Keratinocyte (primary cell): ENCODE measurements around the gene NXPE4. TPM values are rescaled to one million over a fixed set of nuclear protein-coding genes. Genes with fewer than 3 reads are reported as not detected.

Experiments used
- DNase-seq: peaks from one replicate; pipeline ENCODE4 v3.0.0-alpha.2; 2011; ENCODE audit warnings: low read depth, missing footprints, low spot score
- FAIRE-seq: peaks from 2 replicates; lab custom pipeline; 2011; peaks lifted over from hg19 to GRCh38; lab: Jason Lieb, UNC
- H2AFZ ChIP-seq: 2 replicates; pipeline ENCODE4 v1.6.0; 2012; ENCODE audit warnings: low read length, control low read depth, inconsistent platforms; ENCODE audit not compliant: control insufficient read depth
- H3K27ac ChIP-seq: 2 replicates; pipeline ENCODE4 v1.5.1; 2011; ENCODE audit warnings: low read length; ENCODE audit not compliant: control insufficient read depth, insufficient read depth
- H3K27me3 ChIP-seq: 3 replicates; pipeline ENCODE4 v1.6.0; 2011; ENCODE audit warnings: low read length; ENCODE audit not compliant: control insufficient read depth, insufficient read depth; ENCODE audit errors: extremely low read depth
- H3K36me3 ChIP-seq, 2 experiments: 2 replicates in 1 of 2; 3 replicates in 1 of 2; pipeline ENCODE4 v1.5.1; 2011; ENCODE audit warnings: low read length in 2 of 2, mild to moderate bottlenecking in 1 of 2; ENCODE audit not compliant: control insufficient read depth in 2 of 2, insufficient read depth in 2 of 2; ENCODE audit errors: extremely low read depth in 1 of 2
- H3K4me1 ChIP-seq: 3 replicates; pipeline ENCODE4 v1.5.1; 2011; ENCODE audit warnings: low read length; ENCODE audit not compliant: control insufficient read depth, insufficient read depth; ENCODE audit errors: extremely low read depth
- H3K4me2 ChIP-seq: 3 replicates; pipeline ENCODE4 v1.6.0; 2011; ENCODE audit warnings: low read depth, low read length; ENCODE audit not compliant: control insufficient read depth, insufficient read depth; ENCODE audit errors: extremely low read depth
- H3K4me3 ChIP-seq, 3 experiments: fragments of 200-600 bp in 1 of 3; sonication (generic) in 1 of 3; 2 replicates in 2 of 3; 3 replicates in 1 of 3; pipeline ENCODE4 v1.5.1; 2011 to 2016; ENCODE audit warnings: low read length in 3 of 3, mild to moderate bottlenecking in 3 of 3, control low read depth in 2 of 3, inconsistent platforms in 1 of 3, low read depth in 1 of 3, mixed read lengths in 1 of 3, mixed run types in 1 of 3, moderate library complexity in 1 of 3; ENCODE audit not compliant: control insufficient read depth in 2 of 3, insufficient read depth in 2 of 3; ENCODE audit errors: extremely low read depth in 1 of 3
- H3K79me2 ChIP-seq: 2 replicates; pipeline ENCODE4 v1.6.0; 2012; ENCODE audit warnings: low read length; ENCODE audit not compliant: control insufficient read depth, insufficient read depth
- H3K9ac ChIP-seq: 3 replicates; pipeline ENCODE4 v1.6.0; 2011; ENCODE audit warnings: low read length; ENCODE audit not compliant: control insufficient read depth, insufficient read depth; ENCODE audit errors: extremely low read depth
- H3K9me1 ChIP-seq: 3 replicates; pipeline ENCODE4 v1.6.0; 2011; ENCODE audit warnings: low read length; ENCODE audit not compliant: control insufficient read depth, insufficient read depth; ENCODE audit errors: extremely low read depth
- H3K9me3 ChIP-seq: 2 replicates; pipeline ENCODE4 v1.5.1; 2012; ENCODE audit warnings: low read depth, low read length; ENCODE audit not compliant: control insufficient read depth
- H4K20me1 ChIP-seq: 3 replicates; pipeline ENCODE4 v1.6.0; 2011; ENCODE audit warnings: low read length; ENCODE audit not compliant: control insufficient read depth, insufficient read depth; ENCODE audit errors: extremely low read depth
- CTCF ChIP-seq, 3 experiments: IDR thresholded peaks in 1 of 3; conservative IDR thresholded peaks in 1 of 3; optimal IDR thresholded peaks in 1 of 3; 2 replicates in 2 of 3; 3 replicates in 1 of 3; pipeline versions ENCODE3 to v1.5.1; 2011; ENCODE audit warnings: low read length in 3 of 3, mild to moderate bottlenecking in 3 of 3, moderate library complexity in 2 of 3, control low read depth in 1 of 3, inconsistent platforms in 1 of 3; ENCODE audit not compliant: insufficient read depth in 2 of 3; ENCODE audit errors: extremely low read depth in 1 of 3
- EZH2 ChIP-seq: IDR thresholded peaks from one replicate; pipeline ENCODE4 v1.6.1; 2012; ENCODE audit warnings: inconsistent platforms, mild to moderate bottlenecking, low read length, moderate library complexity
- dilution Hi-C: fragments of 300-500 bp; cut with MboI; formaldehyde crosslinking; loops from one replicate; pipeline ENCODE4 v1.7.0; 2020; ENCODE audit warnings: low sequenced_read_pairs; ENCODE audit not compliant: extremely low pct_ligation_motif_present
- polyA plus RNA-seq, 5 experiments: library from polyadenylated mRNA; depleted of rRNA in 3 of 5; stranded (reverse) in 3 of 5; stranded (forward) in 1 of 5; unstranded in 1 of 5; fragments of >200 nt; gene quantifications; 1 replicate in 1 of 5; 2 replicates in 3 of 5; 3 replicates in 1 of 5; pipeline versions ENCODE4 v1.2.1 to v1.2.3, GENCODE V29; 2011 to 2012; ENCODE audit warnings: missing spikeins in 2 of 5, low read depth in 1 of 5, low replicate concordance in 1 of 5

The NXPE4 gene
- polyA plus RNA-seq, 1 donor (not counting 4 experiments of a cell fraction or from before 2014, with no cell fraction given), result not detected

- Histone ChIP-seq H3K9ac (no peak overlapping the region), H3K36me3 (no peaks in the 10 kb centered on the region), H2AFZ (no peak overlapping the region), H3K4me1 (no peaks in the 10 kb centered on the region), H3K4me2 (no peak overlapping the region), H3K27me3 (no peaks in the 10 kb centered on the region), H3K4me3 (no peak overlapping the region), H3K79me2 (no peaks in the 10 kb centered on the region), H4K20me1 (no peaks in the 10 kb centered on the region), H3K9me3 (peaks cover 3% of the 10 kb centered on the region), H3K9me1 (no peaks in the 10 kb centered on the region), H3K27ac (no peak overlapping the region)
- DNase-seq (no peak), FAIRE-seq (no peak)
- dilution Hi-C loops, result no loop called here
- no peak for TF ChIP-seq EZH2
- no peak for TF ChIP-seq CTCF (optimal IDR thresholded peaks at IDR 0.05 in 1 of 3, IDR thresholded peaks at IDR 0.05 in 1 of 3, conservative IDR thresholded peaks at IDR 0.05 in 1 of 3; ENCODE audit: extremely low read depth in 1 of 3, insufficient read depth in 2 of 3, low read length in 3 of 3)
Observed at GRCh38 chr11:114606003-114606801, 10.6 kb upstream of the NXPE4 start.

GRCh38 chr11:114605370-114605769 lies 9.8 kb upstream of the NXPE4 start:
- no peaks in the 10 kb centered on the region for H3K79me2 ChIP-seq
- no peak overlapping the region for H2AFZ ChIP-seq
- no peak overlapping the region for H3K4me3 ChIP-seq
- dilution Hi-C loops, result no loop called here
- TF ChIP-seq CTCF (optimal IDR thresholded peaks at IDR 0.05 in 1 of 3, IDR thresholded peaks at IDR 0.05 in 1 of 3, conservative IDR thresholded peaks at IDR 0.05 in 1 of 3; ENCODE audit: extremely low read depth in 1 of 3, insufficient read depth in 2 of 3, low read length in 3 of 3) (no peak), EZH2 (no peak)
- H3K9me1 ChIP-seq, result no peaks in the 10 kb centered on the region
- no peak overlapping the region for H3K27ac ChIP-seq
- no peak for FAIRE-seq
- H3K4me2 ChIP-seq, result no peak overlapping the region
- peaks cover 3% of the 10 kb centered on the region for H3K9me3 ChIP-seq
- H4K20me1 ChIP-seq, result no peaks in the 10 kb centered on the region
- H3K27me3 ChIP-seq, result no peaks in the 10 kb centered on the region
- no peaks in the 10 kb centered on the region for H3K36me3 ChIP-seq
- no peak for DNase-seq
- H3K9ac ChIP-seq, result no peak overlapping the region
- no peaks in the 10 kb centered on the region for H3K4me1 ChIP-seq
